H9 (cell line): Measurements from ENCODE around the gene VPS13A. TPM values are rescaled to one million over a fixed set of nuclear protein-coding genes. Genes with fewer than 3 reads are reported as not detected.

ENCODE experiments used
- DNase-seq: peaks from one replicate; pipeline ENCODE4 v3.0.0-alpha.2; 2017
- H2AFZ ChIP-seq: one replicate; pipeline ENCODE4 v1.6.1; 2013; ENCODE audit warnings: mild to moderate bottlenecking, low read length, control low read depth, moderate library complexity
- H2AK5ac ChIP-seq: 2 replicates; pipeline ENCODE4 v1.6.1; 2013; ENCODE audit warnings: low read length, control low read depth, mixed read lengths; ENCODE audit not compliant: insufficient read length
- H2BK120ac ChIP-seq: one replicate; pipeline ENCODE4 v1.6.1; 2013; ENCODE audit warnings: low read depth, mild to moderate bottlenecking, low read length, control low read depth, inconsistent platforms; ENCODE audit not compliant: poor library complexity, severe bottlenecking
- H2BK12ac ChIP-seq: 2 replicates; pipeline ENCODE4 v1.6.1; 2013; ENCODE audit warnings: low read length, control low read depth, mixed read lengths, low read depth; ENCODE audit not compliant: insufficient read length
- H2BK15ac ChIP-seq: 2 replicates; pipeline ENCODE4 v1.6.1; 2013; ENCODE audit warnings: low read depth, low read length, control low read depth
- H2BK20ac ChIP-seq: one replicate; pipeline ENCODE4 v1.6.1; 2013; ENCODE audit warnings: low read depth, mild to moderate bottlenecking, low read length, control low read depth, inconsistent platforms; ENCODE audit not compliant: poor library complexity, severe bottlenecking
- H2BK5ac ChIP-seq: 2 replicates; pipeline ENCODE4 v1.6.1; 2013; ENCODE audit warnings: low read length, control low read depth, mixed read lengths; ENCODE audit not compliant: insufficient read length
- H3K14ac ChIP-seq: 2 replicates; pipeline ENCODE4 v1.6.1; 2013; ENCODE audit warnings: low read length, control low read depth; ENCODE audit not compliant: insufficient read depth
- H3K18ac ChIP-seq: 2 replicates; pipeline ENCODE4 v1.6.1; 2013; ENCODE audit warnings: low read depth, mild to moderate bottlenecking, mixed read lengths, low read length, control low read depth; ENCODE audit not compliant: insufficient read length
- H3K23ac ChIP-seq: 2 replicates; pipeline ENCODE4 v1.6.1; 2013; ENCODE audit warnings: low read length, control low read depth, mixed read lengths, low read depth; ENCODE audit not compliant: insufficient read length
- H3K23me2 ChIP-seq: 2 replicates; pipeline ENCODE4 v1.6.1; 2013; ENCODE audit warnings: low read depth, mild to moderate bottlenecking, mixed read lengths, low read length, control low read depth; ENCODE audit not compliant: insufficient read length, poor library complexity, severe bottlenecking
- H3K27ac ChIP-seq: 2 replicates; pipeline ENCODE4 v1.5.1; 2013; ENCODE audit warnings: low read length, control low read depth, mixed read lengths, low read depth; ENCODE audit not compliant: insufficient read length
- H3K27me3 ChIP-seq: 2 replicates; pipeline ENCODE4 v1.6.1; 2013; ENCODE audit warnings: low read length, control low read depth, inconsistent platforms; ENCODE audit not compliant: insufficient read depth
- H3K4ac ChIP-seq: 2 replicates; pipeline ENCODE4 v1.6.1; 2013; ENCODE audit warnings: low read depth, mild to moderate bottlenecking, control low read depth, inconsistent platforms, low read length, moderate library complexity
- H3K4me1 ChIP-seq: 2 replicates; pipeline ENCODE4 v1.6.1; 2013; ENCODE audit warnings: low read length, control low read depth, inconsistent platforms; ENCODE audit not compliant: insufficient read depth
- H3K4me2 ChIP-seq: 2 replicates; pipeline ENCODE4 v1.6.1; 2013; ENCODE audit warnings: low read length, control low read depth, mixed read lengths; ENCODE audit not compliant: insufficient read length, insufficient read depth
- H3K56ac ChIP-seq: 2 replicates; pipeline ENCODE4 v1.6.1; 2013; ENCODE audit warnings: low read depth, mild to moderate bottlenecking, mixed read lengths, low read length, control low read depth; ENCODE audit not compliant: insufficient read length
- H3K79me1 ChIP-seq: 2 replicates; pipeline ENCODE4 v1.6.1; 2013; ENCODE audit warnings: low read depth, mild to moderate bottlenecking, moderate library complexity, low read length, control low read depth, inconsistent platforms; ENCODE audit not compliant: insufficient read depth, poor library complexity, severe bottlenecking
- H3K79me2 ChIP-seq: 2 replicates; pipeline ENCODE4 v1.6.1; 2013; ENCODE audit warnings: low read length, control low read depth, inconsistent platforms; ENCODE audit not compliant: insufficient read depth
- H3K9ac ChIP-seq: 2 replicates; pipeline ENCODE4 v1.6.1; 2013; ENCODE audit warnings: low read length, control low read depth, mixed read lengths; ENCODE audit not compliant: insufficient read length; ENCODE audit errors: extremely low read depth
- H3K9me3 ChIP-seq: one replicate; pipeline ENCODE4 v1.6.1; 2013; ENCODE audit warnings: low read depth, low read length, inconsistent platforms; ENCODE audit not compliant: control insufficient read depth
- H3T11ph ChIP-seq: one replicate; pipeline ENCODE4 v1.6.1; 2013; ENCODE audit warnings: mild to moderate bottlenecking, low read length, control low read depth, inconsistent platforms
- H4K20me1 ChIP-seq: one replicate; pipeline ENCODE4 v1.6.1; 2013; ENCODE audit not compliant: control insufficient read depth, insufficient read length, insufficient read depth
- H4K5ac ChIP-seq: 2 replicates; pipeline ENCODE4 v1.6.1; 2013; ENCODE audit warnings: low read depth, mild to moderate bottlenecking, mixed read lengths, low read length, control low read depth; ENCODE audit not compliant: insufficient read length
- H4K8ac ChIP-seq: replicated peaks from 2 replicates; pipeline ENCODE4 v1.6.1; 2013; ENCODE audit warnings: low read length, control low read depth, mixed read lengths, low read depth; ENCODE audit not compliant: insufficient read length
- H4K91ac ChIP-seq: 2 replicates; pipeline ENCODE4 v1.6.1; 2013; ENCODE audit warnings: low read depth, mild to moderate bottlenecking, moderate library complexity, mixed read lengths, low read length, control low read depth; ENCODE audit not compliant: insufficient read length
- H3K27ac Mint-ChIP-seq, 3 experiments: 2 replicates in 2 of 3; 3 replicates in 1 of 3; pipeline ENCODE4 v1.8.0; 2020 to 2021; ENCODE audit warnings: mixed read lengths in 3 of 3, mild to moderate bottlenecking in 1 of 3, moderate library complexity in 1 of 3
- H3K27me3 Mint-ChIP-seq: 2 replicates; pipeline ENCODE4 v1.8.0; 2021; ENCODE audit warnings: low read depth, mild to moderate bottlenecking, moderate library complexity, mixed read lengths
- H3K36me3 Mint-ChIP-seq, 3 experiments: 2 replicates in 2 of 3; 3 replicates in 1 of 3; pipeline ENCODE4 v1.8.0; 2020 to 2021; ENCODE audit warnings: low read depth in 3 of 3, mixed read lengths in 3 of 3; ENCODE audit not compliant: insufficient read depth in 1 of 3
- H3K4me1 Mint-ChIP-seq, 2 experiments: 2 replicates each; pipeline ENCODE4 v1.8.0; 2020; ENCODE audit warnings: mixed read lengths in 2 of 2
- H3K4me3 Mint-ChIP-seq, 2 experiments: 2 replicates in 1 of 2; 3 replicates in 1 of 2; pipeline ENCODE4 v1.8.0; 2020 to 2021; ENCODE audit warnings: mild to moderate bottlenecking in 2 of 2, mixed read lengths in 2 of 2, moderate library complexity in 1 of 2
- H3K9me3 Mint-ChIP-seq, 2 experiments: 2 replicates in 1 of 2; 3 replicates in 1 of 2; pipeline ENCODE4 v1.8.0; 2020; ENCODE audit warnings: mild to moderate bottlenecking in 2 of 2, mixed read lengths in 2 of 2, moderate library complexity in 1 of 2
- CTCF ChIP-seq: fragments of 200-600 bp; sonication (generic); conservative IDR thresholded peaks from 3 replicates; pipeline ENCODE4 v1.8.0; 2021; ENCODE audit warnings: antibody characterized with exemption, mild to moderate bottlenecking
- WGBS: extraction: QIAGEN DNeasy Blood & Tissue Kit; methylation state at CpG from one replicate; pipeline ENCODE4 v1.1.7; 2013; ENCODE audit warnings: missing lambda C conversion rate, low lambda C conversion rate, mixed read lengths; ENCODE audit not compliant: insufficient read length; ENCODE audit errors: extremely low coverage; 5-methylcytosine and 5-hydroxymethylcytosine counted together
- total RNA-seq: library from RNA; stranded (reverse); gene quantifications from 2 replicates; pipeline ENCODE4 v1.2.1, GENCODE V29; 2021

Gene VPS13A
- total RNA-seq, 1 experiment from 2014 or later: 34.0 TPM

DNA sequence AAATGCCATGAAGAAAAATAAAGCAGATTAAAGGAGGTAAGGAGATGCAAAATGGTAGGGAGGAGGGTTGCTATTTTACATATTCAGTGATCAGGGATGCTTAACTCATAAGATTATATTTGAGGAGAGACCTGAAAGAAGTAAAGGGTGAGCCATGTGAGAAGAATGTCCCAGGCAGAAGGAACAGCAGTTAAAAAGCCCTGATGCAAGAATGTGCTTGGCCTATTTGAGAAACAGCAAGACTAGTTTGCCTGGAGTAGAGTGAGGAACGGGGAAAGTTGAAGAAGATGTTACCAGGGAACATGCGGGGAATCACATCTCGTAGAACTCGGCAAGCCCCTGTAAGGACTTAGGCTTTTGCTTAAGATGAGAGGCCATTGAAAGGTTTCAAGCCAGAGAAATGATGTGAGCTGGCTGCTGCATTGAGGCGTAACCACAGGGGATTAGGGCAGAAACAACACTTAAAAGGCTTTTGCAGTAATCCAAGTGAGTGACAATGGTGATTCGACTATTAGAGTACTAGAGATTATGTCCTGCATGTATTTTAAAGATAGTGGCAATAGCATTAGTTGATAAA is 198.7 kb downstream of the VPS13A start:
- peaks cover 7 to 12% of the 10 kb centered on the region in 2 experiments for H3K4me1 Mint-ChIP-seq
- no peak for DNase-seq

More for the DNA sequence above, 198.7 kb downstream of the VPS13A start:
- no peak overlapping the region for H3K4me3 Mint-ChIP-seq
- Histone ChIP-seq H2BK12ac (no peak overlapping the region), H3K27me3 (no peaks in the 10 kb centered on the region), H3K4me1 (no peaks in the 10 kb centered on the region), H3K23me2 (no peaks in the 10 kb centered on the region), H3K9me3 (no peaks in the 10 kb centered on the region), H3K23ac (no peak overlapping the region), H2BK20ac (no peak overlapping the region), H4K20me1 (no peaks in the 10 kb centered on the region), H3K14ac (no peak overlapping the region), H2BK5ac (no peak overlapping the region), H4K91ac (no peak overlapping the region), H3K9ac (no peak overlapping the region), H4K5ac (no peak overlapping the region), H3T11ph (no peak overlapping the region), H2BK120ac (no peak overlapping the region), H3K27ac (no peak overlapping the region), H3K56ac (no peak overlapping the region), H3K79me1 (no peaks in the 10 kb centered on the region), H2AFZ (no peak overlapping the region), H2AK5ac (no peak overlapping the region), H3K4me2 (no peak overlapping the region), H4K8ac (no peak overlapping the region), H3K79me2 (no peaks in the 10 kb centered on the region), H2BK15ac (no peak overlapping the region), H3K18ac (no peak overlapping the region), H3K4ac (no peak overlapping the region)
- peaks cover 2% of the 10 kb centered on the region in 2 experiments; a peak in 1 of 5 replicates for H3K9me3 Mint-ChIP-seq
- peaks cover 11 to 18% (median 13%) of the 10 kb centered on the region in 3 experiments; a peak in 6 of 7 replicates for H3K36me3 Mint-ChIP-seq
- TF ChIP-seq CTCF: no peak
- no CpG with 5 or more reads among the region's 6 CpGs for WGBS
- H3K27ac Mint-ChIP-seq: peak overlapping the region in 2 of 3 experiments; percentile 3 to 56; a peak in 4 of 7 replicates
- no peaks in the 10 kb centered on the region; the same call in 1 of the 2 replicates for H3K27me3 Mint-ChIP-seq
